GM19467 (cell line): ENCODE results near the gene ATG4A.

Experiments
- ATAC-seq: cut with Tn5 transposase; IDR thresholded peaks from one replicate; pipeline ENCODE4 v1.9.1; 2021; ENCODE audit warnings: mild to moderate bottlenecking, moderate library complexity; ENCODE audit not compliant: unreplicated experiment

The ATG4A gene

GRCh38 chrX:108168961-108169740 lies 77.6 kb downstream of the ATG4A start:
- no peak for ATAC-seq

DNA sequence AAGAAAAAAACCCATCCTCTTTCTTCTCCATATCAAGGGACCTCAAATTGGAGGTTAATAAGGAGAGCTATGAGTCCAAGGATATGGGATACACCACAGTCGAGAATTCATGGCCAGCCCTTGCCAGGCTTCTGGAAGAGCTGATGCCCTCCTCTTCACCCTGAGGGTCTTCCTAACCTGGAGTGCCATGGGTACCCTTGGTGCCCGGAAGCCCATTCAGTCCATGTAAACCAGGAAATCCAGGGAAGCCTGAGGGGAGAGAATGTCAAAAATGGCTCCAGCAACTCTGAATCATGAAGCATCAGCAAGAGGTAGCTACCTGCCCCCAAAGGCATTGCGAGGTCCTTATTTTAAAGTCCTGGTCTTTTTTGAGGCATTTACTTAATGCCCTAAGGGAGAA lies 78.2 kb downstream of the ATG4A start:
- no peak for ATAC-seq

DNA sequence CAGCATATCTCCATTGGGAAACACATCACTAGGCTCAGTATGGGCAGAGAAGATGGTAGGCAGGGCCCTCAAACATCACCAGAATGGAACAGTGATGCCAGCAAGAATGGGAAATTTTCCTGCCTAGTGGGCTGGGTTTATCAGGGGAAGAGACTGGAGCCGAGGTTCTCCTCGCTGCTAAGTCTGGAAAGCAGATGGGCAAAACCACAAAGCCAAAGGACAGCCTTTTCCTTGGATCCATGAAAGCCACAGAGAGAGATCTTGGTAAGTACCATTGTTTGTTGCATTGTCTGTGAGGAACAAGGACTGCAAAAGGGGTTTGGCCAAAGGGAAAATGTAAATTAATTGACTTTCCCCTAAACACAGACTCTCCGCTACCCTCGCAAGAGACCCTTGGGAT lies 80.1 kb downstream of the ATG4A start:
- no peak for ATAC-seq

GRCh38 chrX:108173874-108174273 lies 82.3 kb downstream of the ATG4A start:
- no peak for ATAC-seq

- no peak for ATAC-seq
Measured at GRCh38 chrX:108177351-108178142, 86.0 kb downstream of the ATG4A start.

- ATAC-seq = no peak
Measured at GRCh38 chrX:108178143-108178498, 86.5 kb downstream of the ATG4A start.

- ATAC-seq = no peak
Measured at GRCh38 chrX:108186811-108187210, 95.2 kb downstream of the ATG4A start.

GRCh38 chrX:108198420-108198819 lies 106.8 kb downstream of the ATG4A start:
- no peak for ATAC-seq

GRCh38 chrX:108199041-108199440 lies 107.5 kb downstream of the ATG4A start:
- ATAC-seq = no peak

DNA sequence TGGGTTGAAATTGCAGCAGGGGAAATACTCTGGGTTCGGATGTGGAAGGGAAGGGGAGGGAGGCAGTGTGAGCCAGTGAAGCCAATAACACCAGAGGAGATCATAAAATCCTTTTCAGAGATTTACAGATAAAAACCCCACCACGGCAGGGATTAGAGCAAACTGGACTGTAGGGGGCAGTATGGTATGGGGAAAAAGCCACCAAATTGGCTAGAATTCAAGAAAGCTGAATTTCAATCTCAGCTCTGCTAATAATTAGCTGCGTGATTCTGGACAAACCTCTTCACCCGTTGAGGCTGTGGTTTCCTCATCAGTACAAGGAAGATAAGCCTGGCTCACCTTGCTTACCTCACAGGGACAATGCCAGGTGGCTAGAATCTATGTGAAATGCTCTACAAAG lies 108.1 kb downstream of the ATG4A start:
- no peak for ATAC-seq

GRCh38 chrX:108203540-108203939 lies 112.0 kb downstream of the ATG4A start:
- ATAC-seq = no peak
